NCI-H1092 treated with DMSO at 0.1 percent for 48 hours (cell line): Measurements from ENCODE around the gene PAM.
A peak's percentile ranks its signal among the peaks of the same experiment; 100 is the strongest.

Experiments
- DNase-seq: peaks from one replicate; lab custom pipeline; 2025; lab: John Stamatoyannopoulos, UW

Gene PAM

GRCh38 chr5:102863058-102863457, 108.0 kb downstream of the PAM start:
- peak; percentile 30 for DNase-seq

- DNase-seq, result peak; percentile 59
These were observed 108.9 kb downstream of the PAM start for GRCh38 chr5:102863764-102864560.

- peak; percentile 56 for DNase-seq
These were observed 110.0 kb downstream of the PAM start for GRCh38 chr5:102865171-102865509.

GRCh38 chr5:102865510-102866236, 110.6 kb downstream of the PAM start:
- DNase-seq, result peak; percentile 61

GRCh38 chr5:102866237-102866600, 111.1 kb downstream of the PAM start:
- peak; percentile 48 for DNase-seq

GRCh38 chr5:102867992-102868662, 113.0 kb downstream of the PAM start:
- peak; percentile 23 for DNase-seq

GRCh38 chr5:102869230-102869629, 114.1 kb downstream of the PAM start:
- DNase-seq, result no peak

GRCh38 chr5:102873379-102873932, 118.4 kb downstream of the PAM start:
- DNase-seq, result no peak

GRCh38 chr5:102874054-102874453, 118.9 kb downstream of the PAM start:
- no peak for DNase-seq

GRCh38 chr5:102875721-102876123, 120.6 kb downstream of the PAM start:
- peak; percentile 13 for DNase-seq

- DNase-seq, result no peak
These were observed 121.5 kb downstream of the PAM start for GRCh38 chr5:102876610-102877009.

GRCh38 chr5:102879741-102880140, 124.6 kb downstream of the PAM start:
- DNase-seq, result no peak

- DNase-seq, result no peak
These were observed 131.5 kb downstream of the PAM start for GRCh38 chr5:102886586-102886985.

- no peak for DNase-seq
These were observed 133.4 kb downstream of the PAM start for GRCh38 chr5:102888483-102888882.

GRCh38 chr5:102889033-102889432, 133.9 kb downstream of the PAM start:
- no peak for DNase-seq

GRCh38 chr5:102890133-102890532, 135.0 kb downstream of the PAM start:
- DNase-seq, result no peak

GRCh38 chr5:102891175-102891574, 136.1 kb downstream of the PAM start:
- no peak for DNase-seq

GRCh38 chr5:102893942-102894341, 138.8 kb downstream of the PAM start:
- no peak for DNase-seq

GRCh38 chr5:102895234-102895633, 140.1 kb downstream of the PAM start:
- DNase-seq, result no peak

- DNase-seq, result no peak
These were observed 140.9 kb downstream of the PAM start for GRCh38 chr5:102895976-102896375.

- DNase-seq, result no peak
These were observed 146.5 kb downstream of the PAM start for GRCh38 chr5:102901424-102902134.

GRCh38 chr5:102902135-102902448, 147.0 kb downstream of the PAM start:
- no peak for DNase-seq
